Body of pancreas (tissue), 4 donors: ENCODE data around the gene RDH13.

Source experiments
- POLR2A ChIP-seq, 3 donors: fragments of 450-650 bp; IDR thresholded peaks; one replicate each; pipeline ENCODE4 v1.6.1; 2016; ENCODE audit warnings: antibody characterized with exemption in 3 of 3, mild to moderate bottlenecking in 2 of 3
- TF ChIP-seq, protein P1 (sequence below), 7 experiments: fragments of 450-650 bp in 4 of 7; fragments of 200-600 bp in 3 of 7; sonication (generic) in 3 of 7; IDR thresholded peaks; one replicate each; pipeline ENCODE4 v1.5.1; 2016 to 2019; ENCODE audit warnings: antibody characterized with exemption in 7 of 7

DNA sequence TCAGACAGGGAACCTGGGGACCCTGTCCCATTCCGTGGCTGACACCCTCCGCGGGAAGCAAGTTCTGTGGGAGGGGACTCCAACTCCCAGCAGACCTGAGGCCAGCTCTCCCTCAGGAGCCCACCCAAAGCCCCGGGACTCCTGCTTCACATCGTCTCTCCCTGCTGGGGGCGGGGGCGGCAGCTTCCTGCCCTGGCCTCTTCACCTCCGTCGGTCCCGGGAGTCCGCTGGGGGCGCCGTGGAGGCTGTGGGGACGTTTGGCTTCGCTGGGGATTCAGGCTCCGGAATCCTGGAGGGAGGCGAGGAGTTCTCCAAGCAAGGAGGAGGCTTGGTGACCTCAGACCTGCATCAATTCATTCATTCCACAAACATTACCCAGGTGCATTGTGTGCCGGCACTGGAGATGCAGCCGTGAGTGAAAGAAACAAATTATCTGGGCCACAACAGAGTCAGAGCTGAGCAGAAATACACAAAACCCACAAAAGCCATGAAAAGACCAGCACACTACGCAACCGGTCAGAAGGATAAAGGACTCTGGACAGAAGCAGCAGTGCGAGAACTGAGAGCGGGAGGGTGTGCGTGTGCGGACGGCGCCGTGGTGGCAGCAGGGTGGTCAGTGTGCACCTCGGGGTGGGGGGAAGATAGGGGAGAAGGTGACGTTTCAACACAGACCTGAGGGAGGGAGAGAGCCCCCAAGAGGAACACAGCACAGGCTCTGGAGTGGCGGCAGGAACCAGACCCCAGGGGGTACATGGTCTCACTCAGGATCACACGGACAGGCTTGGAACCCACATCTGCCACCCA is 31.7 kb upstream of the RDH13 start:
- no peak for TF ChIP-seq POLR2A (IDR thresholded peaks at IDR 0.05)
- TF ChIP-seq, protein P1, sequence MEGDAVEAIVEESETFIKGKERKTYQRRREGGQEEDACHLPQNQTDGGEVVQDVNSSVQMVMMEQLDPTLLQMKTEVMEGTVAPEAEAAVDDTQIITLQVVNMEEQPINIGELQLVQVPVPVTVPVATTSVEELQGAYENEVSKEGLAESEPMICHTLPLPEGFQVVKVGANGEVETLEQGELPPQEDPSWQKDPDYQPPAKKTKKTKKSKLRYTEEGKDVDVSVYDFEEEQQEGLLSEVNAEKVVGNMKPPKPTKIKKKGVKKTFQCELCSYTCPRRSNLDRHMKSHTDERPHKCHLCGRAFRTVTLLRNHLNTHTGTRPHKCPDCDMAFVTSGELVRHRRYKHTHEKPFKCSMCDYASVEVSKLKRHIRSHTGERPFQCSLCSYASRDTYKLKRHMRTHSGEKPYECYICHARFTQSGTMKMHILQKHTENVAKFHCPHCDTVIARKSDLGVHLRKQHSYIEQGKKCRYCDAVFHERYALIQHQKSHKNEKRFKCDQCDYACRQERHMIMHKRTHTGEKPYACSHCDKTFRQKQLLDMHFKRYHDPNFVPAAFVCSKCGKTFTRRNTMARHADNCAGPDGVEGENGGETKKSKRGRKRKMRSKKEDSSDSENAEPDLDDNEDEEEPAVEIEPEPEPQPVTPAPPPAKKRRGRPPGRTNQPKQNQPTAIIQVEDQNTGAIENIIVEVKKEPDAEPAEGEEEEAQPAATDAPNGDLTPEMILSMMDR (IDR thresholded peaks at IDR 0.05): no peak
